MCF 10A (cell line): Measurements from ENCODE around the gene RAB6B. TPM values are rescaled to one million over a fixed set of nuclear protein-coding genes. Genes with fewer than 3 reads are reported as not detected.

Experiments used
- BruUV-seq: library from RNA; stranded (reverse); fragments of 400-500 nt; replicated peaks from 2 replicates; lab custom pipeline; 2021; lab: Mats Ljungman, UMichigan
- CTCF ChIA-PET: fragments of 300-600 bp; sonication (Branson Sonifier 250); formaldehyde crosslinking; extraction: SDS; loops from one replicate; lab custom pipeline; 2021; ENCODE audit warnings: antibody characterized with exemption, inconsistent platforms; lab: Yijun Ruan, JAX
- POLR2A ChIA-PET: fragments of 300-600, 350-650 bp; sonication (Branson Sonifier 250); formaldehyde crosslinking; extraction: SDS; loops from one replicate; lab custom pipeline; 2020; ENCODE audit warnings: antibody characterized with exemption, inconsistent platforms; lab: Yijun Ruan, JAX
- DNase-seq: peaks from one replicate; pipeline ENCODE4 v3.0.0-alpha.2; 2018; ENCODE audit not compliant: unreplicated experiment
- H3K27ac Mint-ChIP-seq: one replicate; pipeline ENCODE4 v1.8.0; 2022; ENCODE audit warnings: mild to moderate bottlenecking, low read depth, mixed read lengths; ENCODE audit not compliant: unreplicated experiment
- H3K27me3 Mint-ChIP-seq: one replicate; pipeline ENCODE4 v1.8.0; 2022; ENCODE audit warnings: mixed read lengths; ENCODE audit not compliant: insufficient read depth, unreplicated experiment
- H3K36me3 Mint-ChIP-seq: one replicate; pipeline ENCODE4 v1.8.0; 2022; ENCODE audit warnings: mild to moderate bottlenecking, moderate library complexity, mixed read lengths; ENCODE audit not compliant: insufficient read depth, unreplicated experiment
- H3K4me1 Mint-ChIP-seq: one replicate; pipeline ENCODE4 v1.8.0; 2022; ENCODE audit warnings: mixed read lengths; ENCODE audit not compliant: insufficient read depth, unreplicated experiment
- H3K4me3 Mint-ChIP-seq: one replicate; pipeline ENCODE4 v1.8.0; 2022; ENCODE audit warnings: mild to moderate bottlenecking, moderate library complexity, mixed read lengths; ENCODE audit not compliant: unreplicated experiment
- H3K9me3 Mint-ChIP-seq: one replicate; pipeline ENCODE4 v1.8.0; 2022; ENCODE audit warnings: mixed read lengths; ENCODE audit not compliant: unreplicated experiment
- intact Hi-C: fragments of 100-400 bp; cut with micrococcal nuclease; formaldehyde crosslinking; loops from 2 replicates; pipeline ENCODE4 v1.14.1; 2022
- total RNA-seq: library from RNA; stranded (reverse); gene quantifications from 2 replicates; pipeline ENCODE4 v1.2.3, GENCODE V29; 2022
- TF ChIP-seq, protein P1 (sequence below): fragments of 200-600 bp; IDR thresholded peaks from one replicate; pipeline ENCODE4 v1.8.0; 2022; ENCODE audit warnings: antibody characterized with exemption, mild to moderate bottlenecking; ENCODE audit not compliant: unreplicated experiment

RAB6B gene
- total RNA-seq, 1 experiment from 2014 or later, result 1.1 TPM

DNA sequence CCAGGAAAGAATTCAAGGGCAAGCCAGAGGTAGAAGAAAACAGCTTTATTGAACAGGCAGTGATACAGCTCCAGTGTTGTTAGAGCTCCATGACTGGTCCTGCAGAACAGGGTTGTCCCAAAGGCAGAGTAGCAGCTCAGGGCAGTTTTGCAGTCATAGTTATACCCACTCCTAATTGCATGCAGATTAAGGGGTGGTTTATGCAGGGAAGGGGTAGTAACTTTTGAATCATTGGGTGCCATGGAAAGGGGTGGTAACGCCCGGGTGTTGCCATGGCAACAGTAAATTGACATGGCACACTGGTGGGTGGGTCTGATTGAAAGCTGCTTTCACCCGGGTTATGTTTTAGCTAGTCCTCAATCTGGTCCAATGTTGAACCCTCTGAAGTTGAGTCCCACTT is 9.7 kb upstream of the RAB6B start:
- Mint-ChIP-seq H3K27ac (no peak overlapping the region), H3K4me3 (no peak overlapping the region), H3K4me1 (no peaks in the 10 kb centered on the region), H3K27me3 (peaks cover 12% of the 10 kb centered on the region), H3K9me3 (no peaks in the 10 kb centered on the region), H3K36me3 (no peaks in the 10 kb centered on the region)
- BruUV-seq, result no TSS peak
- no peak for DNase-seq
- TF ChIP-seq, protein P1, sequence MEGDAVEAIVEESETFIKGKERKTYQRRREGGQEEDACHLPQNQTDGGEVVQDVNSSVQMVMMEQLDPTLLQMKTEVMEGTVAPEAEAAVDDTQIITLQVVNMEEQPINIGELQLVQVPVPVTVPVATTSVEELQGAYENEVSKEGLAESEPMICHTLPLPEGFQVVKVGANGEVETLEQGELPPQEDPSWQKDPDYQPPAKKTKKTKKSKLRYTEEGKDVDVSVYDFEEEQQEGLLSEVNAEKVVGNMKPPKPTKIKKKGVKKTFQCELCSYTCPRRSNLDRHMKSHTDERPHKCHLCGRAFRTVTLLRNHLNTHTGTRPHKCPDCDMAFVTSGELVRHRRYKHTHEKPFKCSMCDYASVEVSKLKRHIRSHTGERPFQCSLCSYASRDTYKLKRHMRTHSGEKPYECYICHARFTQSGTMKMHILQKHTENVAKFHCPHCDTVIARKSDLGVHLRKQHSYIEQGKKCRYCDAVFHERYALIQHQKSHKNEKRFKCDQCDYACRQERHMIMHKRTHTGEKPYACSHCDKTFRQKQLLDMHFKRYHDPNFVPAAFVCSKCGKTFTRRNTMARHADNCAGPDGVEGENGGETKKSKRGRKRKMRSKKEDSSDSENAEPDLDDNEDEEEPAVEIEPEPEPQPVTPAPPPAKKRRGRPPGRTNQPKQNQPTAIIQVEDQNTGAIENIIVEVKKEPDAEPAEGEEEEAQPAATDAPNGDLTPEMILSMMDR, result no peak
- POLR2A ChIA-PET, result no interaction called here
- CTCF ChIA-PET, result interaction anchor here (0.5 to 1.3 kb wide), 4 partner anchors 9 to 56 kb away, joined by 3 to 5 read pairs (median 4); partner anchors contain the start of gene RAB6B
- intact Hi-C loops, result no loop called here

GRCh38 chr3:133901847-133902246 is 6.2 kb upstream of the RAB6B start:
- ChIA-PET CTCF (no interaction called here), POLR2A (no interaction called here)
- Mint-ChIP-seq H3K4me3 (no peak overlapping the region), H3K27me3 (peaks cover 20% of the 10 kb centered on the region), H3K36me3 (no peaks in the 10 kb centered on the region), H3K4me1 (no peaks in the 10 kb centered on the region), H3K27ac (no peak overlapping the region), H3K9me3 (no peaks in the 10 kb centered on the region)
- intact Hi-C loops, result no loop called here
- DNase-seq, result no peak
- TF ChIP-seq, protein P1, result no peak
- no TSS peak for BruUV-seq

DNA sequence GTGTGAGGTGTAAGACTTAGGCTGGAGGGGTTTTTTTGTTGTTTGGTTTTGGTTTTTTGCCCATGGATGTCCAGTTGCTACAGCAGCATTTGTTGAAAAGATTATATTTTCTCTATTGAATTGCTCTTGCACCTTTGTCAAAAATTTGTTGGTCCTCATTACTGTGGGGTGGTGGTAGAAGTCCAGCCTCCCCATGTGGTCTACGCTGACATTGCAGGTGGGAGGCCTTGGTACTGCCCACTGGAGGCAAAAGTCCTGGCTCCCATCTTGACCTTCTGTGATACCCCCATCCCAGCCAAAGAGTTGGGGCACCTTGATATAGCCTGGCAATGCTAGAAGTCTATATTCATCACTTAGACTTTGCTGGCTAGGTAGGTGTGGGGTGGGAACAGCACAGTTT is 5.4 kb upstream of the RAB6B start:
- peaks cover 27% of the 10 kb centered on the region for H3K27me3 Mint-ChIP-seq
- intact Hi-C loops, result no loop called here
- ChIA-PET CTCF (no interaction called here), POLR2A (no interaction called here)
- no peaks in the 10 kb centered on the region for H3K4me1 Mint-ChIP-seq
- no peak for DNase-seq
- TF ChIP-seq, protein P1, result no peak
- no peak overlapping the region for H3K27ac Mint-ChIP-seq
- no TSS peak for BruUV-seq
- H3K36me3 Mint-ChIP-seq, result no peaks in the 10 kb centered on the region
- H3K9me3 Mint-ChIP-seq, result no peaks in the 10 kb centered on the region
- H3K4me3 Mint-ChIP-seq, result no peak overlapping the region

DNA sequence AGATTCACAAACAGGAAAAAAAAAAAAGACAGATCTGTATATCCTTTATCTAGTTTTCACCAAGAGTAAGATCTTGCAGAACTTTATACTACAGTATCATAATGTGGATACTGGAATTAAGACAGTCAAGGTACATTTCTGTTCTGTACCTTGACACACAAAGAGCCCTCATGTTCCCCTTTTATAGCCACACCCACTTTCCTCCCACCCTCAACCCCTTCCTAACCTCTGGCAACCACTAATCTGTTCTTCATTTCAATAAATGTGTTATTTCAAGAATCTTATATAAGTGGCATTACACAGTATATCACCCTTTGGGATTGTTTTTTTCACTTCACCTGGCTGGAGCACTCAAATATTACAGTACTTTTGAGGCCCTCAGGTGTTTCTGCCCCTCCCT is 3.6 kb upstream of the RAB6B start:
- intact Hi-C loops, result no loop called here
- H3K36me3 Mint-ChIP-seq, result no peaks in the 10 kb centered on the region
- no peaks in the 10 kb centered on the region for H3K4me1 Mint-ChIP-seq
- H3K27me3 Mint-ChIP-seq, result peaks cover 27% of the 10 kb centered on the region
- POLR2A ChIA-PET, result no interaction called here
- no TSS peak for BruUV-seq
- TF ChIP-seq, protein P1, result no peak
- CTCF ChIA-PET, result no interaction called here
- H3K9me3 Mint-ChIP-seq, result no peaks in the 10 kb centered on the region
- no peak for DNase-seq
- no peak overlapping the region for H3K27ac Mint-ChIP-seq
- H3K4me3 Mint-ChIP-seq, result no peak overlapping the region
